GM21717 (cell line): Measurements from ENCODE around the gene TCF7.

Source experiments
- ATAC-seq: cut with Tn5 transposase; IDR thresholded peaks from one replicate; pipeline ENCODE4 v1.9.1; 2021; ENCODE audit warnings: mild to moderate bottlenecking, moderate library complexity; ENCODE audit not compliant: unreplicated experiment

Gene TCF7

DNA sequence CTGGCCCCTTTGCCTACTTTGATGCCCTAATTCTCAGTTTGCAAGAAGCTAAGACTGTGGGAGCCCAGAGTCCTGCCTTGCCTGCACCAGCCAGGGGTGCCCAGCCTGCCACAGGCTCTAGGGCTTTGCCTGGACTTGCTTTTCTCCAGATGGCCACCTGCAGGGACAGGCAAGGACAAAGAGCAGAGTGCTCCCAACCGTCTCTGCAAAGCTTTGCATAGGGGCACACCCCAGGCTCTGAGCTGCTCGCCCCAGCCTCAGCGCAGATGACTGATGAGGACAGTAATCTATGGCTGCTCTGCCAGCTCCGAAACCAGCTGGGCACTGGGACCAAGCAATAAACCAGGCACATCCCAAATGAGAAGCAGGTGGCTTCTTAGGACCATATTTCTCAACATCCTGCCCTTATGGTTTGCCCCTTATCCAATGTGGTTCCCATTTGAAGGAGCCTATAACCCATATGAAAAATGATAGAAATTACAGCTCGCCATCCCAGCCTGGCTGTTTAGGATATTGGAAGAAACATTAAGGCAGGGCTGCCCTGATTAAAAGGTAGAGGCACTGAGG is 25.4 kb upstream of the TCF7 start:
- ATAC-seq, result no peak

DNA sequence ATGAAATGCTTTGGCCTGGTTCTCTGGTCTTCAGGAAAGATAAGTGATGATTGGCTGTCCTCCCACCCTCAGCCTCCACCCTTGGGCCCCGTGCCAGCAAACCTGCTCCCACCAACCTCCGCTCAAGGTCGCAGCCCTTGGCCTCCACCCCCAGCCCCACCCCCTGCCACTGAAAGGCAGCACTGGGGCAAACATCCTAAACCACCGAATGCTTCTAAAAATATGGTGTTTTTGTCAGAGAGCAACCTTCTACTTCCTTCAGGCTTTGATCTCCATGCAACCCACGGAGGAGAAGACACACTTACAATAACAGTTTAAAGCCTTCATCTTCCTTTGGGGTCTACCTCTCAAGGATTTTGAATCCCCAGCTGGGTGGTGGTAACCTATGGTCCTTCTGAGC is 24.0 kb upstream of the TCF7 start:
- no peak for ATAC-seq

DNA sequence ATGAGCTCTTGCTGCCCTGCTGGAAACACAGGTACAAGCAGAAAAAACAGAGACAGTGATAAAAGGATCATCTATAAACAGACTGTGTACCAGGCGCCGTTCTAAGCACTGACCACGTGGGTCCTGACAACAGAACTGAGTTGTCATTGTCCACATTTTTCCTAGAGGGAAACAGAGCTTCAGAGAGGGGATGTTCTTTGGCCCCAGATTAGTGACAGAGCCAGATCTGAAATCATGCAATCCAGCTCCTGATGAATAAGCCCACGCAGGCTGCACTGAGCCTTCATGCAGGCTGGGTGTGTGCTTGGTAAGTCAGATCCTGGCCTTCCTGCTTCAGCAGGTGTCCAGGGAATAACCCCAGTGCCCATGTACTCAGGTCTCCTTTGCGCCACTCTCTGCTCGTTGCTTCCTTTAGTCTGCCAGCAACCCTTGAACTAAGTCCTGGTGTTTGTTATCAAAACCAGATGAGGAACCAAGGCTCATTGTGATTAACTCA is 22.8 kb upstream of the TCF7 start:
- ATAC-seq, result no peak

DNA sequence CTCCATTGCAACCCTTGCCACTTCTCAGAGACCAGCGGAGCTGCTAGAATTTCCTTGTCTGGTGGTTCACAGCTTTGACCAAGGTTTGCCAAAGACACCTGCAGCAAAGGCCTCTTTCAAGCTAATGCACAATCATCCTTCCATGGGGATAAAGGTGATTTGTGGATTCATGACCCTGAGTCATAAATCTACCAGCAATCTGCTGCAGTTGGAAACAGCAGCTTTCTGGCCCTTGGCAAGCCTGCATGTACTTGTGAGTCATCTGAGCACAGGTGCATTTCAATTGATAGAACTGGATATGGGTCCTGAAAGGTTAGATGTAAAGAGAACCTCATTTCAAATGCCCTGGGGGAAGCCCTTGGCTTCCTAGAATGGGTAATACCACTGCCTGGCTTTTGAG is 21.6 kb upstream of the TCF7 start:
- no peak for ATAC-seq

DNA sequence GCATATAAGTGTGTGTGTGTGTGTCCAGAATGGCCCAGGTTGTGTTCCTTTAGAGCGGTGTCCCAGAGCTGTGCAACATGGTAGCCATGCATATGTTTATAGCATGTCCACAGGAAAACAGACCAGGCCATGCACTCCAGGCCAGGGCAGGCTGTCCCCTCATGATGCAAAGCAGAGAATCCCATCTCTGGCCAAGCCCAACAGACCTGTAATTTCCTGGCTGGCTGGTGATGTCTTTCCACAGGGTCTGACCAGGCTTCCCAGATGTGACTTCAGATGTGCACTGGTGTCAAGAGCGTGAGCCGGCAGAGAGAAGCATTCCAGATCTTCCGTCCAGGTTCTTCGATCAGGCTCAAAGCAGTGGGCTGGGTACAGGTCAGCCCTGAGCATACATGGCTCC is 21.1 kb upstream of the TCF7 start:
- no peak for ATAC-seq

DNA sequence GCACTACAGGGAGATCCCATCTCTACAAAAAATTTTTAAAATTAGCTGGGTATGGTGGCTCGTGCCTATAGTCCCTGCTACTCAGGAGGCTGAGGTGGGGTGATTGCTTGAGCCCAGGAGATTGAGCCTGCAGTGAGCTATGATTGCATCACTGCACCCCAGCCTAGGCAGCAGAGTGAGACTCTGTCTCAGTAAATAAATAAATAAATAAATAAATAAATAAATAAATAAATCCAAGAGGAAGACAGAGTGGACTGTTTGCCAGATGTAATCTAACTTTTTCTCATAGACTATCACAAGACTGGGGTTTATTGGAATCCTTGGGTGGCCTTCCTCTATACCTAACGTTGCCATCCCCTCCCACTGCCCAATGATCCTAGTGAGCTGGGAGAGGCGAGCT is 19.2 kb upstream of the TCF7 start:
- ATAC-seq, result no peak

DNA sequence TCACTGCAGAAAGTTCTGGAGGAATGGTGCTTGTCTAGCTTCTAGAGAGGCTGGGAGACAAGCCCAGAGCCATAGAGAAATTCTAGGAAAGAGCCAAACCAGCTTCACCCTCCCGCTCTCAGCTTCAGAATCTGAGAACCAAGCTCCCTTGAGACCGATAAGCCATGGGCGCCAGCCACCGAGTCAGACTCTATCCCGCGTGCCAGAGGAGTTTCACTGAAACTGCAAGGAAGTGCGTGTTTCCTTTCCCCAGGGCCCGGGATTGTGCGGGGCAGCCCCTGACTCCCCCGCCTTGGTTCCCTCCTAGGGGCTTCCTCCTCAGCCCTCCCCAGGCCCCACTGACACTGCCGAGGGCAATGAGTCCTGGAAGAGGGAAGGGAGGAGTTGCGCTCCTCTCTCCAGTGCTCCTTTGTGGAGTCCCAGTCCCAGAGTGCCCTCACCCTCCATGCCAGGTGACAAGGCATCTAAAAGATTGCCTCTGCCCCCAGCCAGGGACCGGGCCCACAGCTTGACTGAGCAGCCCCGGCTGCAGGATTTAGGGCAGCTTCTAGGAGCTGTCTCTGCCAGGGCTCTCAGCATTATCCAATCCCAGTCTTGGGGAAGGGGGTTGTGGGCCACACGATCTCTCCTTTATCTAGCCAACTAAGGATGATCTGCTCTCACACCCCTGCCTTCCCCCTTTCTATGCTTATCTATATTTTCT is 18.4 kb upstream of the TCF7 start:
- no peak for ATAC-seq

DNA sequence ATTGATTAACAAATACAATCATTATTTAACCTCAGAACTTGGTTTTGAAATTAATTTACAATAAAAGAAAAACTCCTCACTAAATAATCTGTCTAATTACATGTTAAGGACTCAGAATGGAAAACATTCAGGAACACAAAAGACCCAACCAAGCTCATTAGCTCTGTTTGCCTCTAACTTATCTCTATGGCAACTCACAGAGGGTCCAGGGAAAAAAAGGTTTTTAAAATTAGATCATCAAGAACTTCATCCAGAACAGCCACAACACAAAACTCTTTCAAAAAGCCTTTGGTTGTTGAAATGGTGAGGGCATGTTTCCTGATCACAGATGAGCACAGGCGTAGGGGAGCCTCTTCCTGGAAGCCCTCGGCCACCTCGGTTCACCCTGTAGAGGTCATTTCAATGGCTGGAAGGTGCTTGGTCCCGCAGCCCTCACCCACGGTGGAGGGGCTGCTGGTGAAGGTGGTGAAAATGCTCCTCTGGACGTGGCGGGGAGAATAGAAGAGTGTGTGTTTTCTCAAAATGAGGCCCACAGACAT is 17.2 kb upstream of the TCF7 start:
- no peak for ATAC-seq

DNA sequence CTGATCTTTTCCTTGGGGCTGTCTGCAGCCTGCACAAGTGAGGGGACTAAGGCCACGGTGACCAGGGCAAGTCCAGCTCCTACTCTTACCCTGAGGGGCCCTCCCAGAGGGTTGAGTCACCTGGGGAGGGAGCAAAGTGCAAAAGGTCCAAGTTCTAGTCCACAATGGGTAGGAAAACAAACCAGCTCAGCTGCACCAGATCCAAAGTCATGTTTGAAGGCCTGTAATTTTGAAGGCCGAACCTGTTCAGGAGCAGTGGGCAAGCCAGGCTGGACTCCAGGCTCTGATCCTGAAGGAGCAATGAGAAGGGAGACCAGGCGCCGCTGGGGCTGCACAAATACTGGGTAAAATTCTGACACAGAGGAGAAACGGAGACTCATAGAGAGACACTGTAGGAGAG is 15.8 kb upstream of the TCF7 start:
- ATAC-seq, result no peak

DNA sequence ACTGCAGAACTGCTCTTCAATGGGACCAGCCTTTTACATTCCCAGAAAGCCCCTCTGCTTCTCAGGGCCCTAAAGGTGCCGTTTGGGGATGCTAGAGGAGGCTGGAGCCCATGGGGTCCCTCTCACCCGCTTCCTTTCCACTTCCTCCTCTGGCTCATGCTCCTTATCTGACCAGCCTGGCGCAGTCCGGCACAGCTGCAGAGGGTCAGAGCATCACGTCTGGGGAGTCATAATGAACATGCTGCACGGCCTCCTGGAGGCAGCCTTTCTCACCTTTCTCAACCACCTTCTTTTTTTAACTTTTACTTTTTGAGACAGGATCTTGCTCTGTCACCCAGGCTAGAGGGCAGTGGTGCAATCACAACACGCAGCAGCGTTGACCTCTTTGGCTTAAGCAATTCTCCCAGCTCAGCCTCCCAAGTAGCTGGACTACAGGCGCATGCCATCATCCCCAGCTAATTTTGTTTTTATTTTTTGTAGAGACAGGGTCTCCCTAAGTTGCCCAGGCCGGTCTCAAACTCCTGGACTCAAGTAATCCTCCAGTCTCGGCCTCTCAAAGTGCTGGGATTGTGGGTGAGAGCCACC is 15.1 kb upstream of the TCF7 start:
- ATAC-seq, result no peak

DNA sequence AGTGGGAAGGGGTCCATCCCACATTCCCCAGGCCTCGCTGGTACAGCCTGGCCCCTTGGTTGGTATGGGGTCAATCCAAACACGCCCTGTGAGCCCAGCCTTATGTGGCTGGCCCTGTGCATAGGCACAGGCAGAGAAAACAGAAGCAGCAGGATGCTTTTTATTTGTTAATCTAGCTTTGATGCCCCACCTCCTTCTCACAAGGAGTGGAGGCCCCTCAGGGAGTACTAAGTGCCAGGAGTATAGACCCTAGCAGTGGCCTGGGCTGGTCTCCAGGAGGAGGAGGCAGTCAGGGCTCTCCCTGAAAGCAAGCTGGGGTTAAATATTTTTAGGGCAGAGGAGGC is 14.6 kb upstream of the TCF7 start:
- no peak for ATAC-seq

DNA sequence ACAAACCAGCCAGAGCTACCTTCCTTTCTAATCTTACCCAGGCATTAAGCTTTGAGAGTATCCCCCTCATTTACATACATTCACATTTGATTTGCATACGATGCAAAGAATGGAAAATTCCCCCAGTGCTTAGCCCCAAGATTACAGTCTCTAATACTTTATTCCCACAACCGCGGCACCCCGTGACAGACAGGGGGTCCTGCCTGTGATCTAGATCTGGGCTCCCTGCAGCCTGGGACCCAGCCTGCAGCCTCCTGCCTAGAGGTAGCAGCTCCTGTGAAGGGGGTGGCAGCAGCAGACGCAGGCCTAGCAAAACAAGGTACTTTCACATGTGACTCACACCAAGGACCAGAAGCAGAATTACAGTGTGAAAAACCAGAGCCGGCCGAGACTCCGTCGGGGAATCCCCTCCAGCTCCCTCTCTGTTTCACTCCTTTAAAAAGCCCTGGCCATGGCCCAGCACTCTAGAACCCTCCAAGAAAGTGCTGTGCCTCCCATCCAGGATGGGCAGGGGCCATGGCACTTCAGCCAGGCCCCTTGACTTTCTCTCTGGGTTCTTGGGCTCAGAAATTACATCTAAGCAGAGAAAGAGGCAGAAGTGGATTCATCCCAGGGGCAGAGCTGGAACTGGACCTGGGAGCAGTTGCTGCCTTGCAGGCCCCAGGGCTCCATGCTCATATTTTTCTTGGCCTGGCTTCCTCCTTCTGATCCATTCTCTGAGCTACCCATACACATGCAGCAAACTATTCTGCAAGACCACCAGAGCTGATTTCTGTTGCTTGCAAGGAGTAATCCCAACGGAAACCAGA is 14.0 kb upstream of the TCF7 start:
- peak; percentile 79 for ATAC-seq

DNA sequence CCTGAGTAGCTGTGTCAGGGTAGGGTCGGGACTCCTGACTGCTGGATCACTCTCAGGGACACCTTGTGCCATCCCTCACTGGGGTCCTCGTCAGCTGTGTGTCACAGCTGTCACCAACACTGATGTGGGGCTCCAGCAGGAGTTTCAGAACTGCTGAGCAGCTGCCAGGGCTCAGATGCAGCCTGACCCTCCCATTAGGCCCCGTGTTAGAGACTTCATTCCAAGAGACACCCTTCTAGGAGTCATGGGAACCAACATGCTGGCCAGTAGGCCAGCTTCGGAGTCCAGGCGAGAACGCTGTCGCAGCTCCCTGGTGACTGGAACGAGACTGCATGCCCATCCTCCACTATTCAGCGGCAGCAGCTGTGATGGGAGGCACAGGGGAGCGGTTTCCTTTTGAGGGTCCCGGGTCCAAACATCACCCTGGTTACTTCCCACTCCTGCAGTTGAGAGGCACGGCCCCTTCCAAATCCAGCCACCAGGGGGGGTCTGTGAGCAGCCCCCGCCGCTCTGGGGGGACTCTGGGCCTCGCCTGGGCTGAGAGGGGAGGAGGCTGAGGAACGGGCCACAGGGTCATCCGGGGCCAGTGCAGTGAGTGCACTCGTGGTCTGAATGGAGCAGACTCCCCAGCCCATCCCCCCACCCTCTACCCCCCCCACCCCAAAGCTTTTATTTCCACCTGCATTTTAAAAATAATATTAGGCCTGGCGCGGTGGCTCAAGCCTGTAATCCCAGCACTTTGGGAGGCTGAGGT is 12.6 kb upstream of the TCF7 start:
- ATAC-seq, result no peak

DNA sequence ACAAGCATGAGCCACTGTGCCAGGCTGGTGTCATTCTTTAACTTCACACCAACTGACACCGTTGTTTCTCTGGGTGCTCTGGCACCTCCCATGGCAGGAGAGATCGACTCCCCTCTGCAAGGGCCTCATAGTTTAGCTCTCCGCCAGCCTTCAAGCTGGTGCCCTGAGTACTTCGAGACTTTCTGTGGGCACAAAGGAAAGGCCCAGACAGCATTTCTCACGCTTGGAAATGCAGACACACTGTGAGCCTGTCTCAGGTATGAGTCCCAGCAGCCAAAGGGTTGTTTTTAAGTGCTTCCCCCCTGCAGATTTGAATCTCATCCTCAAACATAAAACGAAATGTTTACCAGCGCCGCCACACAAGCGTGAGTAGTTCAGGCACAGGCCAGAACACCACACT is 11.1 kb upstream of the TCF7 start:
- no peak for ATAC-seq

DNA sequence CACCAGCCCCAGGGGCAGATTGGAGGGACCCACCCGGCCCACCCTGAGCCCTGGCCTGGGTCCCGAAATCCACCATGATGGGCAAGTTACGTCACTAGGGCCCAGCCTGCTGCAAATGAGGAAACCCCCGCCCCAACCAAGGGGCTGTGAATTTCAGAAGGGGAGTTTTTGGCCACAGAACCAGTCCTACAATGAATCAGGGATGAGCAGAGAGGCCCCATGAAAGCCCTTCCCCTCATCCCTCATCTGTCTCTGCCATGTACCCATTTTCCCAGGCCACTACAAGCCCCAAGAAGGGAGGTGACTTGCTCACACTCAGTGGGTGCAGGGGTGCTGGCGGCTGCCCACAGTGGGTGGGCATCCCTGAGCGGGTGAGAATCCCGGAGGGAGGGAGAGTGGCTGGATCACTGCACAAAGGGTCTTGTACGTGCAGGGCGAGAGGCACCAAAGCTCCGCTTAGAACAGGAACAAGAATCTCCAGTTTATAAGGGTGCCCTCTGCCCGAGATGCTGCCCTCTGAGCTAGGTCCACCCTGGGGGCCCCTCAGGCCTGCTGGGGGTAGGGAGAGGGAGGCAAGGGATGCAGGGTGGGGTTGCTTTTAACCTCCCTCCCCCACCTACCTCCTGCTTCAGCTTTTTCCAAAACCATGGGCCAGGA is 10.4 kb upstream of the TCF7 start:
- no peak for ATAC-seq

DNA sequence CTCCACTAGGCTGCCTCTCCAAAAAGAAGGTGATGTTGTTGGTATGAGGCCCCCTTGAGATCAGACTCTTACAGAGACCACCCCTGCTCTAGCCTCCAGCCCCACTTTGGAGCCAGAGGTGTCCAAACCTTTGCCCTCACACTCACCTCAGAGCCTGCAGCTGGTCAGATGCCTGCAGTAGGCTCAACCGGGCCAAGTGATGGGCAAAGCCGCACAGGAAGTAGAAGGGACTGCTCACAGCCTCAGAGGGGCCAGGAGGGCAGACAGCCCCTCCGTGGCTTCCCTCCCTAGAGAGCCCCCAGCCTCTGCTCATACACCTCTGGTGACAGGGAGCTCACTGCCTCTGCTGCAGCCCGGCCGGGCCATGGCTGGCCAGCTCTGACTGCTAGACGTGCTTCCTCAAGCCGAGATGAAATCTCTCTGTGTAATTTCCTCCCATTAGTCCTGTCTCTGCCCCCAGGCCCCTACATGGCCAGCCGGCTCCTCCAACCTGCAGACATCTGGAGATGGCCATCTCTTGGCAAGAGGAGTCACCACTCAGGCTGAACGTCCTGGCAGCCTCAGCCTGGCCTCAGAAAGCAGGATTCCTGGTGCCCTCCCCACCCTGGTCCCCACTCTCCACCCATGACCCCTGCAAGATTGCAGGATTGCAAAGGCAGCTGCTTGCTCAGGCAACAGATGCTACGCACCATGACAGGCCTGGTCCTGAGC is 7.3 kb upstream of the TCF7 start:
- no peak for ATAC-seq

DNA sequence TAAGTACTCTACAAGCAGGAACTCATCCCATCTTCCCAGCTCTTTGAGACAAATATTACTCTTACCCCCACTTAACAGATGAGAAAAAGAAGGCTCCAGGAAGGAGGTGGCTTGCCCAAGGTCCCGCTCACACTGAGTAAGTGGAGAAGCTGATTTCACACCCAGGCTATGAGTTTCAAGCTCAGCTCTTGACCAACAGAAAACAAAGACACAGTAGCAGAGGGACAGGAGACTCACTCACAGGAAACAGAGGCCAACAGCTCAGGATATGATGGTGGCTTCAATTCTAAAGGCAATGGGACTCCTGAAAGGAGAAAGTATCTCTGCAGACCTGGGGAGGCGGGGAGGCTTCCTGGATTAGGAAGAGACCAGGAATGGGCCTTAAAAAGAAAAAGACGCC is 6.7 kb upstream of the TCF7 start:
- no peak for ATAC-seq

DNA sequence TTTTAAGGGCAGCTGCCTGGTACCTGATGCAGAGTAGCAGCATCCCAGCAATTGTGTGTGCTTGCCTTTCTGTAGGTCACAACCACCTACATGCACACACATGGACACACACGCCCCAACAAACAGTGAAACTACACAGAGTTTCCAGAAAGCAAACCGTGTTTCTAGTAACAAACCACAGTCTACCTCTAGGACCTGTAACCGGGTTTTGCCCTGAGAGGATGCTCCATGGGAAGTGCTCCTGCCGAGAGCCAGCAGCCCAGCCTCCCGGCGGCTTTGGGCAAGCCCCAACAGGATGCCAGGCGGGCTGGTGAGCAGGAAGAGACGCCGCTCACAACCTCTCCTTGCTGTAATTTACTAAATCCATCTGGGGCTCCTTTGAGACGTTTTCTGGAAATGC is 4.1 kb upstream of the TCF7 start:
- no peak for ATAC-seq

DNA sequence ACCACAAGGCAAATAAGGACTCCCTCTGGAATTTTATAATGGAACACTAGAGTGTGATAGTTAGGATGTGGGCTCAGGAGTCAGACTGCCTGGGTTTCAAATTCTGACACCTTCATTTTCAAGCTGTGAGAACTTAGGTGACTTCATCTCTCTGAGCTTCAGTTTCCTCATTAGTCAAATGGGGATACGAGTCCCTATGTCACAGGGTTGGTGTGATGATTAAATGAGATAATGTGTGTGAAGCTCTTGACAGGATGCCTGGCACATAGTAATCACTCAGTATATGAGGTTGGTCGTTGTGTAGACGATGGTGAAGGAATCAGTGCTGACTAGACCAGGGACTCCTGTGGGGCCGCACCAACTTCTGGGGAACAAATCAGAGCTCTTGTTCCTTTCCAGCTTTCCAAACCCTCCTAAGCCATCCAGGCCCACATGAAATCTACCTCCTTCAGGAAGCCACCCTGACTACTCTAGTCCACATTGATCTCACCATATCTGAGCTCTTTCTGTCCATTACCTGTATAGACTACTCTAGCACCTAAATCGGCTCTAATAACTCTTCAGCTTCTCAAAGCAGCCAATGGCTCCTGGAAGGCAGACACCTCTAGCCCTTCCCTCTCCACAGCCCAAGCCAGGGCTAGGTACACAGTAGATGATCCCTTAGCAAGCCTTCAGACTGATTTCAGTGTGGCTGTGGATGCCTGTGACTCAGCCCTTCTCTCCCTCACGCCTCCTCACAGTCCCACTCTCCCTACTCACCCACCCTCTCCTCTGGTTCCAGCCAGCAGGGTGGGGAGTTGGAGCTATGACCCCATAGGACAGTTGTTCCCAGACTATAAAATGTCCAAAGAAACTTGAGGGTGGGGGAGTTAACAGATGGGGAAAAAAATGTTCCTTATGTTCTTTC is 2.5 kb upstream of the TCF7 start:
- ATAC-seq, result no peak
